ENCODE results near the gene ABCC1. TPM values are rescaled to one million over a fixed set of nuclear protein-coding genes. Genes with fewer than 3 reads are reported as not detected.

The ABCC1 gene
- total and polyA plus RNA-seq, 2 of the 4 experiments (the other 2 are of a cell fraction) = 39.4 to 66.0 TPM

GRCh38 chr16:16161319-16161718 is 211.9 kb downstream of the ABCC1 start:
- Histone ChIP-seq H3K4me3 (ENCODE audit: insufficient read depth, low read depth, low read length) (no peak overlapping the region), H3K23ac (ENCODE audit: low read depth, low read length) (no peak overlapping the region), H3K27ac (ENCODE audit: insufficient read depth, low read length) (no peak overlapping the region), H3K9ac (ENCODE audit: low read depth, low read length) (no peak overlapping the region), H4K5ac (ENCODE audit: low read depth, low read length) (no peak overlapping the region), H2BK20ac (ENCODE audit: low read depth, low read length) (no peak overlapping the region), H2BK15ac (ENCODE audit: low read depth, low read length) (no peak overlapping the region), H3K4me1 (ENCODE audit: control insufficient read depth, insufficient read depth, low read length) (no peaks in the 10 kb centered on the region), H3K9me1 (ENCODE audit: insufficient read depth, low read length) (no peaks in the 10 kb centered on the region), H3K79me1 (ENCODE audit: low read depth in 1 of 2, low read length in 2 of 2) (no peaks in the 10 kb centered on the region), H3K4me2 (ENCODE audit: low read depth, low read length) (no peak overlapping the region), H2BK120ac (ENCODE audit: low read depth, low read length) (no peak overlapping the region), H2AK5ac (ENCODE audit: low read depth, low read length) (no peak overlapping the region), H3K27me3 (ENCODE audit: control insufficient read depth, insufficient read depth, low read length) (no peaks in the 10 kb centered on the region; the same call in 1 of the 2 replicates), H3K18ac (ENCODE audit: low read depth, low read length) (no peak overlapping the region), H2AK9ac (replicated peaks; ENCODE audit: low read depth, low read length, poor library complexity) (peak overlapping the region; percentile 42), H2BK5ac (ENCODE audit: low read depth, low read length, poor library complexity, severe bottlenecking) (no peak overlapping the region), H3K9me3 (ENCODE audit: control insufficient read depth, insufficient read depth, low read length) (peaks cover 17% of the 10 kb centered on the region), H4K8ac (ENCODE audit: low read depth in 2 of 2, low read length in 2 of 2) (no peak overlapping the region), H3K36me3 (ENCODE audit: control insufficient read depth, insufficient read depth, low read length) (peaks cover 3% of the 10 kb centered on the region; the same call in 1 of the 2 replicates), H4K91ac (ENCODE audit: insufficient read depth, low read depth, low read length) (no peak overlapping the region), H3K56ac (ENCODE audit: extremely low read depth, insufficient read depth, low read length) (no peak overlapping the region; the same call in 1 of the 2 replicates), H3K14ac (replicated peaks; ENCODE audit: low read depth, low read length) (no peak overlapping the region), H4K20me1 (ENCODE audit: insufficient read depth, low read length) (no peaks in the 10 kb centered on the region), H3K4ac (ENCODE audit: low read depth, low read length) (no peak overlapping the region), H2AFZ (replicated peaks; ENCODE audit: low read length, poor library complexity) (no peak overlapping the region)
- no TSS peak for BruUV-seq (replicated peaks)
- 0% methylated on average over 1 of the region's 5 CpGs; no CpG with 5 or more reads in 1 of the 2 experiments for WGBS, 2 experiments (ENCODE audit: extremely low coverage in 2 of 2, insufficient read length in 1 of 2)
- in situ Hi-C loops (cut with MboI; ENCODE audit: low sequenced_read_pairs) = no loop called here
- DNase-seq (no peak), ATAC-seq (ENCODE audit: low read depth) (no peak)
- ChIA-PET POLR2A (ENCODE audit: unreplicated experiment) (no interaction called here), CTCF (no interaction called here)
- TF ChIP-seq, protein P1, sequence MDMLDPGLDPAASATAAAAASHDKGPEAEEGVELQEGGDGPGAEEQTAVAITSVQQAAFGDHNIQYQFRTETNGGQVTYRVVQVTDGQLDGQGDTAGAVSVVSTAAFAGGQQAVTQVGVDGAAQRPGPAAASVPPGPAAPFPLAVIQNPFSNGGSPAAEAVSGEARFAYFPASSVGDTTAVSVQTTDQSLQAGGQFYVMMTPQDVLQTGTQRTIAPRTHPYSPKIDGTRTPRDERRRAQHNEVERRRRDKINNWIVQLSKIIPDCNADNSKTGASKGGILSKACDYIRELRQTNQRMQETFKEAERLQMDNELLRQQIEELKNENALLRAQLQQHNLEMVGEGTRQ (IDR thresholded peaks at IDR 0.05; ENCODE audit: low read depth, low read length) = no peak
- TF ChIP-seq, protein P2, sequence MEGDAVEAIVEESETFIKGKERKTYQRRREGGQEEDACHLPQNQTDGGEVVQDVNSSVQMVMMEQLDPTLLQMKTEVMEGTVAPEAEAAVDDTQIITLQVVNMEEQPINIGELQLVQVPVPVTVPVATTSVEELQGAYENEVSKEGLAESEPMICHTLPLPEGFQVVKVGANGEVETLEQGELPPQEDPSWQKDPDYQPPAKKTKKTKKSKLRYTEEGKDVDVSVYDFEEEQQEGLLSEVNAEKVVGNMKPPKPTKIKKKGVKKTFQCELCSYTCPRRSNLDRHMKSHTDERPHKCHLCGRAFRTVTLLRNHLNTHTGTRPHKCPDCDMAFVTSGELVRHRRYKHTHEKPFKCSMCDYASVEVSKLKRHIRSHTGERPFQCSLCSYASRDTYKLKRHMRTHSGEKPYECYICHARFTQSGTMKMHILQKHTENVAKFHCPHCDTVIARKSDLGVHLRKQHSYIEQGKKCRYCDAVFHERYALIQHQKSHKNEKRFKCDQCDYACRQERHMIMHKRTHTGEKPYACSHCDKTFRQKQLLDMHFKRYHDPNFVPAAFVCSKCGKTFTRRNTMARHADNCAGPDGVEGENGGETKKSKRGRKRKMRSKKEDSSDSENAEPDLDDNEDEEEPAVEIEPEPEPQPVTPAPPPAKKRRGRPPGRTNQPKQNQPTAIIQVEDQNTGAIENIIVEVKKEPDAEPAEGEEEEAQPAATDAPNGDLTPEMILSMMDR (conservative IDR thresholded peaks at IDR 0.05; ENCODE audit: low read depth, low read length) = no peak
- TF ChIP-seq, protein P3, sequence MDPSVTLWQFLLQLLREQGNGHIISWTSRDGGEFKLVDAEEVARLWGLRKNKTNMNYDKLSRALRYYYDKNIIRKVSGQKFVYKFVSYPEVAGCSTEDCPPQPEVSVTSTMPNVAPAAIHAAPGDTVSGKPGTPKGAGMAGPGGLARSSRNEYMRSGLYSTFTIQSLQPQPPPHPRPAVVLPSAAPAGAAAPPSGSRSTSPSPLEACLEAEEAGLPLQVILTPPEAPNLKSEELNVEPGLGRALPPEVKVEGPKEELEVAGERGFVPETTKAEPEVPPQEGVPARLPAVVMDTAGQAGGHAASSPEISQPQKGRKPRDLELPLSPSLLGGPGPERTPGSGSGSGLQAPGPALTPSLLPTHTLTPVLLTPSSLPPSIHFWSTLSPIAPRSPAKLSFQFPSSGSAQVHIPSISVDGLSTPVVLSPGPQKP (IDR thresholded peaks at IDR 0.05; ENCODE audit: borderline replicate concordance, low read depth, low read length) = no peak
- no peak for TF ChIP-seq MAFK (IDR thresholded peaks at IDR 0.05; ENCODE audit: low read depth, low read length)
- no peak for TF ChIP-seq CHD1 (IDR thresholded peaks at IDR 0.05; ENCODE audit: low read depth, low read length)
- TF ChIP-seq CEBPB (IDR thresholded peaks at IDR 0.05; ENCODE audit: low read depth, low read length) = no peak
- no peak for TF ChIP-seq MAZ (IDR thresholded peaks at IDR 0.05; ENCODE audit: borderline replicate concordance, low read depth, low read length)
- no peak for TF ChIP-seq POLR2A (IDR thresholded peaks at IDR 0.05; ENCODE audit: low read depth, low read length)
- no peak for TF ChIP-seq SMC3 (IDR thresholded peaks at IDR 0.05; ENCODE audit: low read depth, low read length)
- no peak for TF ChIP-seq MXI1 (IDR thresholded peaks at IDR 0.05; ENCODE audit: borderline replicate concordance, low read depth, low read length)
- no peak for TF ChIP-seq BHLHE40 (IDR thresholded peaks at IDR 0.05; ENCODE audit: low read depth, low read length)
- no peak for TF ChIP-seq NFE2L2 (IDR thresholded peaks at IDR 0.05; ENCODE audit: low read depth, low read length)
- TF ChIP-seq RCOR1 (IDR thresholded peaks at IDR 0.05; ENCODE audit: insufficient replicate concordance, low read length) = no peak
- no peak for TF ChIP-seq FOS (IDR thresholded peaks at IDR 0.05; ENCODE audit: low read depth, low read length)
- no peak for TF ChIP-seq RFX5 (IDR thresholded peaks at IDR 0.05; ENCODE audit: low read depth, low read length)
- TF ChIP-seq RAD21 (IDR thresholded peaks at IDR 0.05; ENCODE audit: low read length) = no peak
- intact Hi-C loops (cut with micrococcal nuclease) = no loop called here
- dilution Hi-C loops (cut with HindIII; ENCODE audit: low sequenced_read_pairs, unreplicated experiment) = no loop called here

Data from IMR-90 (cell line).